ENCODE measurements around the gene RAB5IF.
A peak's percentile ranks its signal among the peaks of the same experiment; 100 is the strongest.
"Not testable (repeated sequence)": the region's sequence is repeated elsewhere in the genome, so short reads cannot be mapped to it uniquely, and the experiment has no call there.

The RAB5IF gene

DNA sequence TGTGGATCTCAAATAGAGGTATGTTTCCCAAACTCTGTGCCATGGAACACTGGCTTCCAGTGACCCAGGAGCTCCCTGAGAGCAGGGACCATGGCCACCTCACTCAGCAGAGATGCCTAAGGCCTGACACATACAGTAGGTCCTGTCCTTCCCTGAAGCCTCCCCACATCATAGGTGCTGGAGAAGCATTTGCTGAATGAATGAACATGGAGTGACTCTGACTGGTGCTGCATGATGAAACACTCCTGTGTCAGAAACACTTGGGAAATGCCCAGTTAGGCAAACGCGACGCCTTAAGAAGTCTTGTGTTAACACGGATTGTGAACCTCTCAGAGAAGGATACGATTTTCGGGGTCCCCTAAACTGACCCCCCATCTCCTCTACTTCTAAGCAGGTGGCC, 26.1 kb downstream of the RAB5IF start:
- DNase-seq = no peak

DNA sequence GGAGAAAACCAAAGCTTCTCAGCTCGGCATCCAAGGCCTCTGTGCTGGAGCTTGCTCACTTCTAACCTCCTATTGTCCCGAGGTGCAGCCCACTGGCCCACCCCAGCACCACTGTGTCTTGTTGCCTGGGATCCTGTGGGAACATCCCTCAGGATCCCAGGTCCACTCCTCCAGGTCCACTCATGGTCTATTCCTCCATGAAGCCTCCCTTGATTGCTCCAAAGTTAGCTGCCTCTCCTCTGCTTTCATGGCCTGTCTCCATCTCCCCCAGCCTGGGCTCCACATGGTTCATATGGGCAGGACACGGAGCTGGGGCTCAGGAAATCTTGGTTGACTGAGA, 26.5 kb downstream of the RAB5IF start:
- no peak for DNase-seq

DNA sequence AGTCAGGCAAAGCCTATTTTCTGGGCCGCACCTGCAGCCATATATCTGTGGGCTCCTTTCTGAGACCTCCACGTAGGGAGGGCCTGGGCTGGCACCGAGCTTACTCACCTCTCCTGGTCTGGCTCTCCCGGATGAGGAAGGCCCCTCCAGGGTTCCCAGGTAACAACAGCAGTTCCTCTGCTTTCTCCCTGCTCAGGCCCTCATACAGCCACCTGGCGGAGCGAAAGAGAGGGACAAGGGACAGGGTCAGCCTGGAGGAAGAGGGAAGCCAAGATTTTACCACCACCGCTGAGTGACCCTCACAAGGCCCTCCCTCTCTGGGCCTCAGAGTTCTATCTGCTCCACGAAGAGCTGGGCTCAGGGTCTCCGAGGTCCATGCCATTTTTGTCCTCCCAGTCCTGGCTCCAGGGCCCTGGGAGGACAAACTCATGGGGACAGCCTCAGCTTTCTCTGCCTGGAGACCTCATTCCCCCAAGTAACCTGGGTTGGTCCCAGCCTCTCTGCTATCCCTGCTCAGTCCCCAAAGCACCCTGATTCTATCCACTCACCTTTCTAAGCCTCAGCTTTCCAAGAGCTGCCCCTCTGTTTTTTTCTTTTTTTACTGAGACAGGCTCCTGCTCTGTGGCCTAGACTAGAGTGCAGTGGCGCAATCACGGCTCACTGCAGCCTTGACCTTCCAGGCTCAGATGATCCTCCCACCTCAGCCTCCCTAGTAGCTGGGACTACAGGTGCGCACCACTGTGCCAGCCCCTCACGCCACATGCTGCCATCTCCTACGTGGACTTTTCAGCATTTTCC, 27.1 kb downstream of the RAB5IF start:
- DNase-seq = no peak

DNA sequence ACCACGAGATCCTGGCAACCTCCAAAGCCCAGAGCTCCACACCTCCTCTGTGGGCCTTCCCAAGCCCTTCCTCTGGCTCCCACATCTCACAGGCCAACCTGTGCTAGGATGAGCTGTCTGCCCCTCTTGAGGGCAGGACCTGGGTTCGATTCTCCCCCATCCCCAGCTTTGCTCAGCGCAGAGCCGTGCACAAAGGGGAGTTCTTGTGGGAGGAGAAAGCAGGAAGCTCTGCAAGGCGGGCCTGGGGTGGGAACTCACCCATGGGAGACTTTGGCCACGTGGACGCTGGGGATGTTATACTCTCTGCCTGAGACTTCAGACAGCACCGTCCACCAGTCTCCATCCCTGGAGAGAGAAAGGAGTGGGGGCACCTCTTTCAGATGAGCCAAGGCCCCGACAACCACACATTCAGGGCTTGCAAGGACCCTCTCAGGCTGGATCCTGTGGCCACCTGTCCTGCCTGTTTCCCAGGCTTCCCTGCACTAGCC, 27.8 kb downstream of the RAB5IF start:
- DNase-seq = no peak

DNA sequence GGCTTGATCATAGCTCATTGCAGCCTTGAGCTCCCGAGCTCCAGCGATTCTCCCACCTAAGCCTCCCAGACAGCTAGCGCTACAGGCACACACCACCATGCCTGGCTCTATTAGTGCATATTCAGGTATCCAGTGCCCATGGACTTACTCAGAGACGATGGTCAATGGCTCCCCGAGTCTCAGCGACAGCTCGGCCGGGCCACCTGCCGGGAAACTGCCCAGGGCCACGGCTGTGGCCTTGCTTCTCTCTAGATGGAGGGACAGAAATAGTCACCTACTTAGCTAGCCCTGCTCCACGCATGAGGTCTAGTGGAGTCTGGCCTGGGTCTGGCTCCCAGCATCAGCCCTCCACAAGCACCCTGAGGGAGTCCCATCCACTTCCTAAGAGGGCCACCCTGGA, 28.8 kb downstream of the RAB5IF start:
- DNase-seq = no peak

DNA sequence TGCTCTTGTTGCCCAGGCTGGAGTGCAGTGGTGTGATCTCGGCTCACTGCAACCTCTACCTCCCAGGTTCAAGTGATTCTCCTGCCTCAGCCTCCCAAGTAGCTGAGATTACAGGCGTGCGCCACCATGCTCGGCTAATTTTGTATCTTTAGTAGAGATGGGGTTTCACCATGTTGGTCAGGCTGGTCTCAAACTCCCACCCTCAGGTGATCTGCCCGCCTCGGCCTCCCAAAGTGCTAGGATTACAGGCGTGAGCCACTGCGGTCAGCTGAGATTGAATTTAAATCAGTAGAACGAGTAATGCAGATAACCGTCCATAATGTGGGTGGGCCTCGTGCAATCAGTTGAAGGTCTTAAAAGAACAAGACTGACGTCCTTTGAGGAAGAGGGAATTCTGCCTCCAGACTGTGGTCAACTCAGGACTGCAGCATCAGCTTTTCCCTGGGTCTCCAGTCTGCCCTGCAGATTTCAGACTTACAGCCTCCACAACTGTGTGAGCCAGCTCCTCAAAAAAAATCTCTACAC, 33.4 kb downstream of the RAB5IF start:
- DNase-seq = not testable (repeated sequence)

DNA sequence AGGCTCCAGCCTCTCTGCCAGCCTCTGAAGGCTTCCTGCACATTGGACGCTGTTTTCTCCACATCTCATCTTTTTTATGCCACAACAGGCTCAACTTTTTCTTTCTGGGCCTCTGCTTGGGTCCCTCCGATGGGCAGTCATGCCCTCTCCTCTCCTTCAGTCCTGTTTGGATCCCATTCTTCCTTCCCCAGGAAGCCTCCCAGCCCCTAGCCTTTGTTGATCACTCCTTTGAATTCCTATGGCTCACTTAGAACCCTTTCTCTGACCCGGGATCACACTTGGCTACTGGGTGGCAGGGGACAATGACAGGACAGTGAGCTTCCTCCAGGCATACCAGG, 35.9 kb downstream of the RAB5IF start:
- DNase-seq = no peak

DNA sequence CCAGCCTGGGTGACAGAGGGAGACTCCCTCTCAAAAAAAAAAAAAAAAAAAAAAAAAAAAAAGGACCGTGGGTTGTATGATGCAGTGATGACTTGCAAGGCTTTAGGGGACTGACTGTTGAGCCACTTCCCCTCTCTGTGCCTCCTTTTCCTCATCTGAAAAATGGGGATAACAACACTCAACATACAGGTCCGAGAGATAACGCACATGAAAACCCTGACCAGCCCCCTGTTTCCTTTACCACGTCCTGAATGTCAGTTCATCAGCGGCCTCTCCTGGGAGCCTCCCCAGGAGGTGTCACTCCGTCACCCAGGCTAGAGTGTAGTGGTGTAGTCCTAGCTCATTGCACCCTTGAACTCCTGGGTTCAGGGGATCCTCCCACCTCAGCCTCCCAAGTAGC, 36.6 kb downstream of the RAB5IF start:
- DNase-seq = no peak

DNA sequence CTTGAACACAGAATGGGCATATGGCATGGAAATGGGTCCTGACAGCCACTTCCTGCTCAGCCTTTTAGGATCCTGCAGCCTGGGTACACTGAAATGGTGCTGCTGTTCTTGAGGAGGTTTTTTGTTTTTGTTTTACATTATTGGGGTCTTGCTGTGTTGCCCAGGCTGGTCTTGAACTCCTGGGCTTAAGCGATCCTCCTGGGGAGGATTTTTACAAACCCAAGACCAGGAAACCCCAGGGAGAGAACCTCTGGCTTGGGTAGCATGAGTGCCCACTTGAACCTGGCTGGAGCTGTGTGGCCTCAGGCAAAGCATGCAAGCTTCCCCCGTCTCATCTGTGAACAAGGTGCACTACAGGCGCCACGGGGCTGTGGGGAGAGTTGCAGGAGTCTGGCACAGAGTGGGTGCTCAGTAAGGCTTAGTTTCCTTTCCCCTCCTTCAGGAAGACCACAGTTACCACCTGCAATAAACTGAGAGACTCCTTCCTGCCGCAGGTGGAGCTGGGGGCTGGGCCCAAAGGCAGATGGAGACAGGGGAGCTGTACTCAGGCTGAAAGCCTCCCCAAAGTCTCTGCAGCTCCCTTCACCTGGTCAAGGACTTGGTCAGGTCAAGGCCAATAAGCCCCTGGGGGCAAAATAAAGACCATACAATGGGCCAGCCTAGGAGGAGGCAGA, 38.6 kb downstream of the RAB5IF start:
- peak; percentile 42 to 51 for DNase-seq

DNA sequence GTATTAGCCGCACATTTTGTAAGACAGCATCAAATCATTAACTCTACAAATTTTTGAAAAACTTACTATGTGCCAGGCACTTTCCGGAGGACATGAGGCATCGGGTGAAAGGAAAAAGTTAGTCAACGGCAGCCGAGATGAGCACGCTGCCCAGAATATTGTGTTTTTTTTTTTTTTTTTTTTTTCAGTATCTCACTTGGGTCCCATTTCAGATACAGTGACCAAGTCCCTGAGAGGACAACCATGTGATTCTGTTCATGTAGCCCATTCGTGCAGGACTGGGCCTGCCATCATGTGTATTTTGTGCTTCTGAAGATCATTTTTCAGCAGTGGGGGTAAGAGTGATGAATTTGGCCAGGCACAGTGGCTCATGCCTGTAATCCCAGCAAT, 39.1 kb downstream of the RAB5IF start:
- DNase-seq = peak; percentile 50 to 61

DNA sequence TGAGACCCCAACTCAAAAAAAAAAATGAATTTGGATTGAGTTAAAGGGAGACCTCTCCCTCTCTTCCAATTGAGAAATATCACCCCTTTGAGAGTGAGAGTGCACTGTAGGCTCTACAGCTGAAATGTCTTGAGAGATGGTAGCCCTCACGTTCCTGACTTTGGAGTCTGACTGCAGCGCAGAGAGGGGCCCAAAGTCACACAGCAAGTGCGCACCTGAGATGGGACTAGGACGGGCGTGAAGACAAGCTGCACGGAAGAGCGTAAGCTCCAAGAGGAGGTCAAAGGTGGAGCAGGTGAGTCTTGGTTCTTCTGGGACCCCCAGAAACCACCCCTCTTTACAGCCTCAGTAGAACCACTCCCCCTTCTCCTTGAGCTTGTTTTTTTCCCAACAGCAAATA, 39.8 kb downstream of the RAB5IF start:
- no peak for DNase-seq

DNA sequence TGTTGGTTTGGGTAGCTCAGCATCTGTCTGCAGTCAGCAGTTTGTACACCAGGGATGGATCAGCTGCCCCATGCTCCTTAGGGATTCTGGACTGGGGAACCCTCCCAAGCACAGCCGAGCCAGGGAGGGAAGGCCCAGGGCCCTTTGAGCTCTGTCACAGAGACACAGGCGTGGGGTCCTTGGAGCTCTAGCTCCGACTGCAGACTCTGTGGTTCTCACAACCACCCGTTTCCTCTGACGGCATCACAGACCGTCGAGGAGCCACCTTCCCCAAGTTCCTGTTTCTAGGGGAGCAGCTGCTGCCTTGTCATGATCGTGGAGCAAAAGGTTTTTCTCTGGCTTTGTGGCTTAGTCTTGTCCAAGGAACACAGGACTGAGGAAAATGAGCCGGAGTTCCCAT, 40.4 kb downstream of the RAB5IF start, which contains the start of gene SLA2:
TSS of gene SLA2 (minus strand) at position 199 of the 400 bp plus-strand sequence. CDS start 4,861 bp downstream, outside the sequence.
- DNase-seq = peak; percentile 48 to 57

DNA sequence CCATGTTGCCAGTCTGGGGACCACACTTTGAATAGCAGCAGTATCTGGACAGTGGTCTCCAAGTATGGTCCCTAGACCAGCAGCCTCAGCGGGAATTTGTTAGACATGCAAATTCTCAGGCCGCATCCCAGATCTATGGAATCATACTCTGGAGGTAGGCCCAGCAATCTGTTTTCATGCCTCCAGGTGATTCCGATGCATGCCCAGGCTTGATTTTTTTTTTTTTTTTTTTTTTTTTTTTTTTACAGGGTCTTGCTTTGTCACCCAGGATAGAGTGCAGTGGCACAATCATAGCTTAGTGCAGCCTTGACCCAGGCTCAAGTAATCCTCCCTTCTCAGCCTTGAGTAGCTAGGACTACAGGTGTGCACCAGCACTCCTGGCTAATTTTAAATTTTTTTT, 41.1 kb downstream of the RAB5IF start:
- DNase-seq = no peak

DNA sequence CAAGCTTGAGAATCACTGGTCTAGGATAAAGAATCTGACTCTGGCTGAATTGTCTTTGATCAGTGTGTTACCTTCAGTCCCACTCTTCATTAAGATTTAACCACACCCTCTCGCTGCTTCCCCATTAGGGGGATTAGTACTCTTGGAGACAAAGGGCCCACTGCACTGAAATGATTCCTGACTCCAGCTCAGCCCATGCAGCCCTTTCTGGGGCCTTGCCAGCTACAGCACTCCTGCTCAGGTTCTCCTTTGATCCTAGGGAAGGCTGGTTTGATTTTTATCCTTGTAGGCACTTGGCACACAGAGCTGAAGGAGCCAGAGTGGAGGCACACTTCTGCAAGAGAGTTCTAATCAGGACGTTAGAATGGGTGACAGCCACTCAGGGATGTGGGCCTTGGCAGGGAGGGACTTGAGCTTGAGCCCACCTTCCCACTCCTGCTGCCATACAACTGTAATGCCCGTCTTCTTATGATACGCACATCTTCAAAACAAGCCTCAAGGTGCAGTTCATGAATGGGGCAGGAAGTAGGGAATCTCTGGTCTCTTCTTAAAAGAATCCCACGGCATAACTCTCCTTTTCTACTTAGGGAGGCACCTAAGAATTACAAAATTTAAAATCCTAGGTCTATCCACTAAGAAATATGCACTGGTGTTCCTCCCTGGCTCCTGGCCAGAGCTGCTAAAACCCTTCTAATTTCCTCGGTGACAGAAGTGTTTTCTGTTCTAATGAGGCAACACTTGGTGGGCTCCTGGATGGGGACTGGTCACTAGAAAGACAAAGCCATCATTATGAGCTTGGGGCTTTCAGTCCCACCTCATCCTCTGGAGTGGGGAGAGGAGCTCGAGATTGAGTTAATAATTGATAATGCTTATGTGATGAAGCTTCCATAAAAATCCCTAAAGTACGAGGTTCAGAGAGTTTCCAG, 41.9 kb downstream of the RAB5IF start:
- DNase-seq = no peak

DNA sequence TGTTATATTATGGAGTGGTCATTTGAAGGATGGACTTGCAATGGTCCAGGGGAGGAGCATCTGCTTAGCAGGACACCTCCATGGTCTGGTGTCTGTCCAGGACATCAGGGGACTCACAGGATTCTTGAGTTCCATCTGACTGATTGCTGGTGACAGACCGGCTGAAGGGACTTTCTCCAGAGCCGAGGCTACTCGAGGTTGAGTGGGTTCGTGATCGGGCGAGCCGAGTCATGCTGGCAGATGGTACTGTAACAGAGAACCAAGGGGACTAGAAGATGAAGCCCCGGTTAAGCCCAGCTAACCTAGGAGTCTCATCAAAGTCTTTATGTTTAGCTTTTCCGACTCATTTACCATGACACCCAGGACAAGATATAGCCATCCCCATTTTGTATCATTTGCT, 47.9 kb downstream of the RAB5IF start:
- DNase-seq = no peak

DNA sequence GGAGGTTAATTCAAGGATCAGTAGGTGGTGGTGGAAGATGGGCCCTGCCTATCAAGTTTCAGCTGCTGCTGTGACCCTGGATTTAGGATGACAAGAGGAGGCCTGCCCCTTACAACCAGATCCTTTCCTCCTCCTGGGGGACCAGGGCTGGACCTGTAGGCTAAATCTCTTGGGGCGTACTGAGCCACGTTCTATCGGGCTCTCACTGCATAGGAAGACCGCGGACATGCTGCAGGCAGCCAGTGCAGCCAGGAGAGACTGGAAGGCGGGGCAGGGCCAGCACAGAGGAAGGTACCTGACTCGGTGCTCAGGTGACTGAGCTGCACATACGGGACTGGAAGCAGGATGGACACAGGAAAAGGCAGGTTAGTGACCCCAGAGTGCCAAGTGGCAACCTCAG, 48.9 kb downstream of the RAB5IF start:
- DNase-seq = no peak

DNA sequence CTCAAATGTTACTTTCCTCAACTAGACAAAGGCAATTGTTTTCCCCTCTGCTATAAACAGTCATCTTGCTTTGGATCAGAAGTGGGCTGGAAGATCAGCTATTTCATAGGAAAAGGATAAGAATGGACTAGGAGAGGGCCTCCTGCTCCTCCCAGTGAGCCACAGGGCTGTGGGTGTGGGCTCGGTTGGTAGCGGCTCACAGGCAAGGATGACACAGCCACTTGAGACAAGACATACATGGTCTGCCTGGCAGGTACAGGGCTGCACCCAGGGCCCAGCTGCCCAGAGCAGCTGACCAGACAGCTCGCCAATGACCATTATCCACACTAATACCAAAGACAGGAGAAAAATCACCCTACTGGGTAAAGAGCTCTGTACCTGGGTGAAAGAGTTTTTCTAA, 49.4 kb downstream of the RAB5IF start:
- DNase-seq = no peak

DNA sequence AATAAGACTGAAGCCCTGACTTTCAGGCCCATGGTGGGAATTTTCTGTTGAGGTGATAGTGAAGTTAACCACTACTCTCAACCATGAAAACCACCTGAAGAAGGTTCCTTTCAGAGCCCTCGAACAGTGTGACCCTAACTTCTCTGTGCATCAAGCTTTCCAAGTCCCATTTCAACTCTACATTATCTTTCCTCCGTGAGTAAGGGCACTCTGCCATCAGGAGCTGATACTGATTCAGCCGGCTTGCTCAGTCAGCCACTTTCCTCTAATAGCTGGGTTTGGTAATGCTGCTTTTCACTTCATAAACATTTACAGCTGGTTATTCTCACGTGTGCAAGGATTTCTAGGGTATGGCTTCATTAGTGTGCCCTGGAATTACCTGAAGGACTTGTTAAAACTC, 51.2 kb downstream of the RAB5IF start:
- DNase-seq = no peak

DNA sequence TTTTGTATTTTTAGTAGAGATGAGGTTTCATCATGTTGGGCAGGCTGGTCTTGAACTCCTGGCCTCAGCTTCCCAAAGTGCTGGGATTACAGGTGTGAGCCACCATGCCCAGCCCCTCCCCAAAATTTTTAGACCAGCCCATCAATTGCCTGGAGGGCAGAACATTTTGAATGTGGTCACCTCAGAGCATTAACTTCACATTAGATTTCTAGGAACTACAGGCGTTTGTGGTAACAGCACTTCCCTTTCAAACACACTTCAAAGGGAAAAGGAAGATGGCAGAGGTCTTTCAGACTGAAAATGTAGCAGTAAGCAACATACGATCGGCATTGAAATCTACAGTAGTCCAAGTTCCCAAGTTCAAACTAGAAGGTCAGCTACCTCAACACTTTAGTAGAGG, 52.7 kb downstream of the RAB5IF start:
- DNase-seq = no peak

All from activated CD4-positive, alpha-beta T cell treated with anti-CD3 and anti-CD28 coated beads, Interleukin-2, amount 50 U/mL, for 4 hours (primary cell).